GM12878 (cell line): Measurements from ENCODE around the gene ANKRD1. TPM values are rescaled to one million over a fixed set of nuclear protein-coding genes. Genes with fewer than 3 reads are reported as not detected.

Experiments used
- ATAC-seq: fragments of 200-7000 bp; cut with Tn5 transposase; 3 replicates; pipeline ENCODE4 v1.9.1; 2020; ENCODE audit warnings: mild to moderate bottlenecking, moderate library complexity
- BruUV-seq: library from RNA; stranded (reverse); fragments of 400-500 nt; replicated peaks from 2 replicates; lab custom pipeline; 2021; lab: Mats Ljungman, UMichigan
- CTCF ChIA-PET: fragments of 300-600 bp; sonication (Branson Sonifier 250); formaldehyde crosslinking; extraction: SDS; loops from one replicate; lab custom pipeline; 2021; ENCODE audit warnings: inconsistent platforms; lab: Yijun Ruan, JAX
- POLR2A ChIA-PET: fragments of 350-600 bp; formaldehyde crosslinking; extraction: SDS; loops from one replicate; lab custom pipeline; 2021; ENCODE audit warnings: inconsistent platforms; lab: Charles Lee
- RAD21 ChIA-PET: fragments of 300-600 bp; sonication (Branson Sonifier 250); formaldehyde crosslinking; loops from one replicate; lab custom pipeline; 2023; ENCODE audit warnings: antibody characterized with exemption; ENCODE audit not compliant: unreplicated experiment; lab: Charles Lee
- SMC1A ChIA-PET: fragments of 300-600 bp; sonication (Branson Sonifier 250); formaldehyde crosslinking; loops from one replicate; lab custom pipeline; 2023; ENCODE audit not compliant: unreplicated experiment, uncharacterized antibody; lab: Charles Lee
- DNase-seq: peaks from one replicate; pipeline ENCODE4 v3.0.0-alpha.2; 2011; ENCODE audit warnings: low read depth, low spot score
- FAIRE-seq: peaks from 3 replicates; lab custom pipeline; 2011; peaks lifted over from hg19 to GRCh38; lab: Jason Lieb, UNC
- H2AFZ ChIP-seq: 2 replicates; pipeline ENCODE4 v1.6.0; 2011; ENCODE audit warnings: low read depth, low read length, control low read depth; ENCODE audit not compliant: control insufficient read depth
- H3K27ac ChIP-seq: 2 replicates; pipeline ENCODE4 v1.5.1; 2011; ENCODE audit warnings: control low read depth; ENCODE audit not compliant: control insufficient read depth, insufficient read depth
- H3K27me3 ChIP-seq, 2 experiments: replicated peaks in 1 of 2; 2 replicates each; pipeline versions ENCODE4 v1.6.0 to v1.6.1; 2011; ENCODE audit warnings: low read length in 1 of 2; ENCODE audit not compliant: control insufficient read depth in 2 of 2, insufficient read depth in 2 of 2
- H3K36me3 ChIP-seq, 2 experiments: 2 replicates each; pipeline ENCODE4 v1.5.1; 2011; ENCODE audit warnings: low read length in 1 of 2; ENCODE audit not compliant: control insufficient read depth in 2 of 2, insufficient read depth in 2 of 2
- H3K4me1 ChIP-seq: 2 replicates; pipeline ENCODE4 v1.6.1; 2011; ENCODE audit warnings: mild to moderate bottlenecking, low read length, moderate library complexity, mixed read lengths; ENCODE audit not compliant: control insufficient read depth, insufficient read depth
- H3K4me2 ChIP-seq: 2 replicates; pipeline ENCODE4 v1.6.0; 2011; ENCODE audit warnings: control low read depth; ENCODE audit not compliant: control insufficient read depth, insufficient read depth
- H3K4me3 ChIP-seq: fragments of 200-600 bp; sonication (generic); 2 replicates; pipeline ENCODE4 v1.5.1; 2016
- H3K79me2 ChIP-seq: 2 replicates; pipeline ENCODE4 v1.6.0; 2011; ENCODE audit warnings: low read length; ENCODE audit not compliant: control insufficient read depth, insufficient read depth
- H3K9ac ChIP-seq: 2 replicates; pipeline ENCODE4 v1.8.0; 2011; ENCODE audit warnings: low read length, control low read depth, mixed read lengths; ENCODE audit not compliant: control insufficient read depth, insufficient read depth
- H3K9me3 ChIP-seq: replicated peaks from 3 replicates; pipeline ENCODE4 v1.5.1; 2011; ENCODE audit warnings: mild to moderate bottlenecking, low read length; ENCODE audit not compliant: control insufficient read depth, insufficient read depth
- H4K20me1 ChIP-seq: 2 replicates; pipeline ENCODE4 v1.6.0; 2011; ENCODE audit not compliant: control insufficient read depth, insufficient read depth
- CBX5 ChIP-seq: sonication (generic); IDR thresholded peaks from 2 replicates; pipeline ENCODE4 v1.6.1; 2016; ENCODE audit warnings: low read depth, moderate library complexity, mild to moderate bottlenecking, inconsistent platforms
- ZNF687 ChIP-seq: fragments of 450-650 bp; IDR thresholded peaks from 2 replicates; pipeline ENCODE4 v1.6.1; 2017; ENCODE audit warnings: mild to moderate bottlenecking, moderate library complexity
- WGBS: methylation state at CpG from one replicate; pipeline ENCODE4 v1.1.6; 2016; ENCODE audit warnings: low lambda C conversion rate; ENCODE audit not compliant: insufficient replicate concordance, insufficient coverage; ENCODE audit errors: missing lambda C conversion rate; 5-methylcytosine and 5-hydroxymethylcytosine counted together
- in situ Hi-C: fragments of 300-500 bp; cut with MboI; formaldehyde crosslinking; loops from 9 replicates; pipeline ENCODE4 v1.14.3; 2018; ENCODE audit warnings: mixed read lengths
- intact Hi-C: fragments of 100-400 bp; cut with micrococcal nuclease; formaldehyde crosslinking; loops from one replicate; pipeline ENCODE4 v1.14.2; 2022; ENCODE audit not compliant: unreplicated experiment
- polyA plus RNA-seq, 11 experiments: library from polyadenylated mRNA; depleted of rRNA in 4 of 11; unstranded in 6 of 11; stranded (reverse) in 5 of 11; fragments of >200 nt; fragmentation: Nextera tagmentation in 4 of 11; fragmentation: Illumina TruSeq in 1 of 11; extraction: Ambion mirVana in 4 of 11; extraction: Trizol in 1 of 11; gene quantifications; 1 replicate in 1 of 11; 2 replicates in 10 of 11; pipeline versions ENCODE4 v1.2.1 to v1.2.3, GENCODE V29; 2011 to 2016; ENCODE audit warnings: inconsistent platforms in 2 of 11, missing spikeins in 2 of 11, low read depth in 1 of 11
- total RNA-seq, 4 experiments: library from RNA; depleted of rRNA in 3 of 4; stranded (reverse); fragments of >200 nt in 3 of 4; fragmentation: Illumina TruSeq in 1 of 4; extraction: Trizol in 1 of 4; gene quantifications; 2 replicates each; pipeline versions ENCODE4 v1.2.1 to v1.2.3, GENCODE V29; 2013 to 2021

Gene ANKRD1
- total and polyA plus RNA-seq, 10 of the 15 experiments (the other 5 are each of a cell fraction or from before 2014, with no cell fraction given), result not detected

DNA sequence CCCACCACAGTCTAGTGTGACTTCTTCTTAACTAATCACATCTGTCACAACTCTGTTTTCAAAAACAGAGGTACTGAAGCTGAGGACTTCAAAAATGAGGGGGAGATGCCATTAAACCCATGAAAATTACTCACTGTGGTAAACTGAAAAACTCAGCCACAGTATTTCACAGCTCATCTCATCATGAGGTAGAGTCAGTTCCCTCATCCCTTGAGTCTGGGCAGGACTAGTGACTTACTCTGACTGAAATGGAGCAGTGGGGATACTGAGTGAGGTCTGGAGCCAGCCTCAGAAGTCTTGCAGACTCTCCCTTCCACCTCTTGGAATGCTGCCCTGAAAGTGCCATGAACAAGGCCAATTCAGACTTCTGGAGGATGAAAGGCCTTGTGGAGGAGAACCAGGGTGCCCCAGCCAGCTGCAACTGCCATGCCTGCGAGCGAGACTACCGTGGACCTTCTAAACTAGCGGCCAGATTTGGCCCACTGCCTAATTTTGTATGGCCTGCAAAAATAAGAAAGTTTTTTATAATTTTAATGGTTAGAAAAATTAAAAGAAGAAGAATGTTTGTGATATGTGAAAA lies 24.7 kb upstream of the ANKRD1 start:
- POLR2A ChIA-PET, result no interaction called here
- Histone ChIP-seq H3K27ac (no peak overlapping the region), H3K27me3 (no peaks in the 10 kb centered on the region), H3K79me2 (no peaks in the 10 kb centered on the region), H2AFZ (no peak overlapping the region), H4K20me1 (no peaks in the 10 kb centered on the region), H3K4me3 (no peak overlapping the region), H3K4me2 (no peak overlapping the region), H3K9ac (no peak overlapping the region), H3K36me3 (no peaks in the 10 kb centered on the region), H3K4me1 (peaks cover 10% of the 10 kb centered on the region), H3K9me3 (no peaks in the 10 kb centered on the region; the same call in 1 of the 3 replicates)
- in situ Hi-C loops, result no loop called here
- intact Hi-C loops, result no loop called here
- DNase-seq (no peak), FAIRE-seq (no peak), ATAC-seq (no peak)
- SMC1A ChIA-PET, result interaction anchor here (1.0 to 2.1 kb wide), 3 partner anchors 12 to 24 kb away, joined by 3 to 5 read pairs (median 3); no protein-coding TSS in a partner anchor
- no peak for TF ChIP-seq CBX5
- TF ChIP-seq ZNF687, result no peak
- BruUV-seq, result no TSS peak
- RAD21 ChIA-PET, result no interaction called here
- 99% methylated on average over 4 of the region's 4 CpGs for WGBS
- CTCF ChIA-PET, result no interaction called here
